Prostate gland (tissue), 2 donors: ENCODE measurements around the gene NCOA7.

ENCODE experiments used
- CTCF ChIP-seq, 4 experiments: fragments of 200-600 bp in 2 of 4; fragments of 450-650 bp in 2 of 4; sonication (generic) in 2 of 4; IDR thresholded peaks; 1 replicate in 3 of 4; 2 replicates in 1 of 4; pipeline ENCODE4 v1.5.1; 2016 to 2019; ENCODE audit warnings: antibody characterized with exemption in 4 of 4, mild to moderate bottlenecking in 2 of 4, moderate library complexity in 2 of 4
- POLR2A ChIP-seq: fragments of 450-650 bp; IDR thresholded peaks from one replicate; pipeline ENCODE4 v1.6.1; 2016; ENCODE audit warnings: antibody characterized with exemption, mild to moderate bottlenecking
- POLR2AphosphoS5 ChIP-seq: sonication (generic); formaldehyde crosslinking; IDR thresholded peaks from one replicate; pipeline ENCODE4 v1.6.1; 2017; ENCODE audit warnings: antibody characterized with exemption

GRCh38 chr6:125932451-125932795, 141.7 kb downstream of the NCOA7 start:
- TF ChIP-seq POLR2AphosphoS5 (no peak), POLR2A (no peak), CTCF (IDR thresholded peaks at IDR 0.05) (no peak)
